ENCODE measurements around the gene SMARCAD1. TPM values are rescaled to one million over a fixed set of nuclear protein-coding genes. Genes with fewer than 3 reads are reported as not detected.

SMARCAD1 gene
- total RNA-seq, 2 experiments from 2014 or later: 10.7 TPM

- DNase-seq (no peak), ATAC-seq (ENCODE audit: poor library complexity) (no peak)
- POLR2A ChIA-PET: no interaction called here
- H3K36me3 ChIP-seq (ENCODE audit: insufficient read depth, low read length): no peaks in the 10 kb centered on the region
- no peaks in the 10 kb centered on the region for H3K4me1 ChIP-seq (ENCODE audit: insufficient read depth, low read length)
- intact Hi-C loops (cut with DNase I, micrococcal nuclease): no loop called here
- TF ChIP-seq, protein P1, sequence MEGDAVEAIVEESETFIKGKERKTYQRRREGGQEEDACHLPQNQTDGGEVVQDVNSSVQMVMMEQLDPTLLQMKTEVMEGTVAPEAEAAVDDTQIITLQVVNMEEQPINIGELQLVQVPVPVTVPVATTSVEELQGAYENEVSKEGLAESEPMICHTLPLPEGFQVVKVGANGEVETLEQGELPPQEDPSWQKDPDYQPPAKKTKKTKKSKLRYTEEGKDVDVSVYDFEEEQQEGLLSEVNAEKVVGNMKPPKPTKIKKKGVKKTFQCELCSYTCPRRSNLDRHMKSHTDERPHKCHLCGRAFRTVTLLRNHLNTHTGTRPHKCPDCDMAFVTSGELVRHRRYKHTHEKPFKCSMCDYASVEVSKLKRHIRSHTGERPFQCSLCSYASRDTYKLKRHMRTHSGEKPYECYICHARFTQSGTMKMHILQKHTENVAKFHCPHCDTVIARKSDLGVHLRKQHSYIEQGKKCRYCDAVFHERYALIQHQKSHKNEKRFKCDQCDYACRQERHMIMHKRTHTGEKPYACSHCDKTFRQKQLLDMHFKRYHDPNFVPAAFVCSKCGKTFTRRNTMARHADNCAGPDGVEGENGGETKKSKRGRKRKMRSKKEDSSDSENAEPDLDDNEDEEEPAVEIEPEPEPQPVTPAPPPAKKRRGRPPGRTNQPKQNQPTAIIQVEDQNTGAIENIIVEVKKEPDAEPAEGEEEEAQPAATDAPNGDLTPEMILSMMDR (IDR thresholded peaks at IDR 0.05): no peak
- CTCF ChIA-PET: no interaction called here
- H3K9me3 Mint-ChIP-seq: no peaks in the 10 kb centered on the region
- H3K27me3 ChIP-seq (ENCODE audit: control insufficient read depth in 1 of 2, insufficient read depth in 2 of 2, low read length in 2 of 2): no peaks in the 10 kb centered on the region
- H3K9me3 ChIP-seq (ENCODE audit: control insufficient read depth in 1 of 2, insufficient read depth in 1 of 2, low read length in 2 of 2): peaks cover 0 to 8% of the 10 kb centered on the region in 2 experiments
- H3K4me3 ChIP-seq (ENCODE audit: low read length): no peak overlapping the region
- H3K4me1 Mint-ChIP-seq (ENCODE audit: low read depth): no peaks in the 10 kb centered on the region
- no peaks in the 10 kb centered on the region for H3K36me3 Mint-ChIP-seq (ENCODE audit: low read depth)
- H3K27ac ChIP-seq (ENCODE audit: low read depth in 1 of 2, low read length in 2 of 2): no peak overlapping the region
- no peaks in the 10 kb centered on the region for H3K27me3 Mint-ChIP-seq
- no peak overlapping the region for H3K27ac Mint-ChIP-seq
- no peak overlapping the region for H3K4me3 Mint-ChIP-seq
Measured at GRCh38 chr4:94160774-94161173, 46.9 kb upstream of the SMARCAD1 start.

DNA sequence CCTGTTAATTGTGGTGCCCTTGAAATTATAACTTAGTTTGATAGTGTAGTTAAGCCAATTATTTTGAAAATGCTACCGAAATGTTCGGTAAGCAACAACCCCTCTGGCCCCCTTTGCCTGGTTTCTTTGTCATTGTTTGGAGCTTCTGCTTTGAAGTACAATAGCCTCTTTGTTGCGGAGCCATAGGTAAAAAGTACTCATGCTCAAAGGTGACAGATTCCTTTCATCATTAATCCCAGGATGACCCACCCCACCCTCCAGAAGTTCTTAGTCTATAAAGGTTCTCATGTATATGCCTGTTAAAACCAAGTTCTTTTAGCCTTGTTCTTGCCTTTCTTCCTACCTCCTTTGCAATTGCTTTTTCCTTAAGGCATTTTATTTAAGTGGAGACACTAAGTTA is 42.4 kb upstream of the SMARCAD1 start:
- intact Hi-C loops (cut with DNase I, micrococcal nuclease): no loop called here
- Mint-ChIP-seq H3K36me3 (ENCODE audit: low read depth) (no peaks in the 10 kb centered on the region), H3K4me3 (no peak overlapping the region), H3K9me3 (no peaks in the 10 kb centered on the region), H3K4me1 (ENCODE audit: low read depth) (no peaks in the 10 kb centered on the region), H3K27me3 (no peaks in the 10 kb centered on the region), H3K27ac (no peak overlapping the region)
- CTCF ChIA-PET: no interaction called here
- H3K9me3 ChIP-seq (ENCODE audit: control insufficient read depth in 1 of 2, insufficient read depth in 1 of 2, low read length in 2 of 2): peaks cover 0 to 13% of the 10 kb centered on the region in 2 experiments
- no peak overlapping the region for H3K27ac ChIP-seq (ENCODE audit: low read depth in 1 of 2, low read length in 2 of 2)
- H3K4me3 ChIP-seq (ENCODE audit: low read length): no peak overlapping the region
- H3K4me1 ChIP-seq (ENCODE audit: insufficient read depth, low read length): no peaks in the 10 kb centered on the region
- POLR2A ChIA-PET: interaction anchor here (0.7 kb wide), 1 partner anchor 59 kb away, joined by 3 read pairs; no protein-coding TSS in a partner anchor
- DNase-seq: no peak
- TF ChIP-seq, protein P1 (IDR thresholded peaks at IDR 0.05): no peak
- ATAC-seq (ENCODE audit: poor library complexity): no peak
- no peaks in the 10 kb centered on the region for H3K27me3 ChIP-seq (ENCODE audit: control insufficient read depth in 1 of 2, insufficient read depth in 2 of 2, low read length in 2 of 2)
- H3K36me3 ChIP-seq (ENCODE audit: insufficient read depth, low read length): no peaks in the 10 kb centered on the region

DNA sequence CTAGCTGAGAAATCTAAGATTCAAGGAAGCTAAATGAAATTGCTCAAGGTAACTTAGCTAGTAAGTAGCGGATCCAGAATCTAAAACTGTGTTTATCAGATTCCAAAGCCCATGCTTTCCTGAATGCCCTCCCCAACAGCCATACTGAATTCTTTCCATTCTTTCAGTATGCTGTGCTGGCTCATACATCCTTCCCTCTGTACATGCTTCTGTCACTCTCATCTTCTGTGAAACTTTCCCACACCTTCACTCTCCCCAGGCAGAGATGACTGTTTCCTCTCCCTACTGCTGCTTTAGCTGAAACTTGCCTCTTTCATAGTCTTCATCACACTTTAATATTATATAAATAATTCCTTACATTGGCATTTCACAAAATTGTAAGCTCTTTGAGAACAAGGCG is 39.3 kb upstream of the SMARCAD1 start:
- peaks cover 9% of the 10 kb centered on the region for H3K27me3 Mint-ChIP-seq
- H3K4me1 Mint-ChIP-seq (ENCODE audit: low read depth): no peaks in the 10 kb centered on the region
- H3K9me3 Mint-ChIP-seq: no peaks in the 10 kb centered on the region

More for the DNA sequence above, 39.3 kb upstream of the SMARCAD1 start:
- DNase-seq (no peak), ATAC-seq (ENCODE audit: poor library complexity) (no peak)
- Mint-ChIP-seq H3K27ac (no peak overlapping the region), H3K4me3 (no peak overlapping the region), H3K36me3 (ENCODE audit: low read depth) (no peaks in the 10 kb centered on the region)
- peaks cover 0 to 5% of the 10 kb centered on the region in 2 experiments for H3K27me3 ChIP-seq (ENCODE audit: control insufficient read depth in 1 of 2, insufficient read depth in 2 of 2, low read length in 2 of 2)
- no peaks in the 10 kb centered on the region for H3K4me1 ChIP-seq (ENCODE audit: insufficient read depth, low read length)
- H3K36me3 ChIP-seq (ENCODE audit: insufficient read depth, low read length): no peaks in the 10 kb centered on the region
- no peak overlapping the region for H3K4me3 ChIP-seq (ENCODE audit: low read length)
- H3K9me3 ChIP-seq (ENCODE audit: control insufficient read depth in 1 of 2, insufficient read depth in 1 of 2, low read length in 2 of 2): peaks cover 0 to 18% of the 10 kb centered on the region in 2 experiments
- ChIA-PET CTCF (no interaction called here), POLR2A (no interaction called here)
- H3K27ac ChIP-seq (ENCODE audit: low read depth in 1 of 2, low read length in 2 of 2): no peak overlapping the region
- TF ChIP-seq, protein P1 (IDR thresholded peaks at IDR 0.05): no peak
- intact Hi-C loops (cut with DNase I, micrococcal nuclease): no loop called here

All from CD4-positive, alpha-beta T cell (primary cell).